Measurements from ENCODE around the gene MYOCD.

DNA sequence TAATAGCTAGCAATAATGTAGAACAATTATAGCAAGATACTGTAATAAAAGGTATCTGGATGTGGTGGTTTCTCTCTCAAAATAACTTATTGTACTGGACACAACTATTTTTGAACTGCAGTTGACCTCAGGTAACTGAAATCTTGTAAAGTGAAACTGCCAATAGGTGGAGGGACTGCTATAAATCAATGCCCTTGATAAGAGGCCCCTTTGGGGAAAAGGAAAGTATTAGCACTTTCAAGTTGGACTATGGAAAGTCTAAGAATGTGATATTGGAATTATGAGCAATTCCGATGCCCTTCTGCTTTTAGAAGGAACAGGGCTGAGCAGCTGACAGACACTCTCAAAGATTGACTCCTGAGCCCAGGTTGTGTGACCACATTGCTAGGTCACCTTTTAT, 79.1 kb downstream of the MYOCD start:
- no peak for TF ChIP-seq POLR2A (IDR thresholded peaks at IDR 0.05)
- TF ChIP-seq, protein P1, sequence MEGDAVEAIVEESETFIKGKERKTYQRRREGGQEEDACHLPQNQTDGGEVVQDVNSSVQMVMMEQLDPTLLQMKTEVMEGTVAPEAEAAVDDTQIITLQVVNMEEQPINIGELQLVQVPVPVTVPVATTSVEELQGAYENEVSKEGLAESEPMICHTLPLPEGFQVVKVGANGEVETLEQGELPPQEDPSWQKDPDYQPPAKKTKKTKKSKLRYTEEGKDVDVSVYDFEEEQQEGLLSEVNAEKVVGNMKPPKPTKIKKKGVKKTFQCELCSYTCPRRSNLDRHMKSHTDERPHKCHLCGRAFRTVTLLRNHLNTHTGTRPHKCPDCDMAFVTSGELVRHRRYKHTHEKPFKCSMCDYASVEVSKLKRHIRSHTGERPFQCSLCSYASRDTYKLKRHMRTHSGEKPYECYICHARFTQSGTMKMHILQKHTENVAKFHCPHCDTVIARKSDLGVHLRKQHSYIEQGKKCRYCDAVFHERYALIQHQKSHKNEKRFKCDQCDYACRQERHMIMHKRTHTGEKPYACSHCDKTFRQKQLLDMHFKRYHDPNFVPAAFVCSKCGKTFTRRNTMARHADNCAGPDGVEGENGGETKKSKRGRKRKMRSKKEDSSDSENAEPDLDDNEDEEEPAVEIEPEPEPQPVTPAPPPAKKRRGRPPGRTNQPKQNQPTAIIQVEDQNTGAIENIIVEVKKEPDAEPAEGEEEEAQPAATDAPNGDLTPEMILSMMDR (IDR thresholded peaks at IDR 0.05) = no peak
